T-helper 1 cell treated with Interleukin-12 subunit alpha and Interleukin-12 subunit beta and Interleukin-4 antibody, amounts not matched to agents 30 ng/mL and 1 ng/mL, for 36 hours (primary cell): ENCODE results near the gene MAD2L1. TPM values are rescaled to one million over a fixed set of nuclear protein-coding genes. Genes with fewer than 3 reads are reported as not detected.

Experiments used
- intact Hi-C: fragments of 100-400 bp; cut with micrococcal nuclease; formaldehyde crosslinking; loops from one replicate; pipeline ENCODE4 v1.15.1; 2024
- total RNA-seq: library from RNA; stranded (reverse); gene quantifications from 2 replicates; pipeline ENCODE4 v1.2.3, GENCODE V29; 2022

The MAD2L1 gene
- total RNA-seq, 1 donor from 2014 or later = 42.5 TPM

- intact Hi-C loops = no loop called here
These were observed 7.6 kb downstream of the MAD2L1 start for GRCh38 chr4:120059036-120059435.

DNA sequence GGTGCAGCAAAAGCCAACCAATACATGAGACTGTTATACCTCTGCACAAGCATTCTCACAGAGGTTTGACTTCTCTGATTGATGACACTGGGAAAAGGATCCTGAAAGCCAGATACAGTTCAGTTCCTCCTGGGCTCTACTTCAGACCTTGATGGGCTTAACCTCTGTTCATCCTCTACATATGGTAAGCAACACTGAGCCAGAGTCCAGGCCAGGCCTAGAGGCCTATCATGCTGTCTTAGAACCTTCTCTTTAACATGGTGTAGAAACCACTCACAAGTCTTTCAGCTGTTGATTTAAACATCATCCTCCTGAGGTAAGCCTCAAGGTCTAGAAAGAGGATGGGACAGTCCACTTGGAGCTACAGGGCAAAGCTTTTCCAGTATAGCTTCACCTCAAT is 9.2 kb downstream of the MAD2L1 start:
- intact Hi-C loops = no loop called here

DNA sequence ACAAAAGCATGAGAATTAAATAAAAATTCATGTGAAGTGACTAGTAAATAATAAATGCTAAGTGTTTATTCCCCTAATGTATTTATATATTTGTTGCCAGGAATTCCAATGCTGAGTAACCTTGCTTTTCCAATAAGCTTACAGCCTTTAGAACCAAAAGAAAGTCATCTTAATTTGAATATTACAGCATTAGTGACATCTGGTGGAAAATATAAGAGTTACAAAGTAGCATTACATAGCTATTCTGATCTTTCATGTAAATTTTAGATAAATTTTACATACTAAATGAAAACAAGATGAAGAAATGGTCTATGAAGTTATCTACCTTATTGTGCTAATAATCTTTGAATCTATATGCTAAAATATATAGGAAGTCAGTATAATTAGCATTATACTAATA is 10.4 kb downstream of the MAD2L1 start:
- intact Hi-C loops = no loop called here

DNA sequence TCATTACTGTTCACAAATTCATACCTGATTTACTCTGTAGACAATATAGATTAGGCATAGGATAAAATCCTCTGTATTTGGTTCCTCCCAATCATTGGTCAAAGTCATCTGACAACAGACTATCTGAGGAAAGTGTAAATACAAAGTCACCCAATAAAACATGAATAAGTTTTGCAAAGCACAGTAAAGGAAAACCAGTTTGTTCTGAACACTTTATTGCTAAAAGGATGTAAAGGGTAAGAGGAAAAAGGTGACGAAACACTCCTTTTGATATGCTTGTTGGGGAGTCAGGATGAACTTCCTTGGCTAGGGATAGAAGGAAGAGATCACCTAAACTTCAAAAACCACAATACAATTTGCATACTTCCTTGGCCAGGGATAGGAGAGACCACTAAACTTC is 10.9 kb downstream of the MAD2L1 start:
- intact Hi-C loops = no loop called here

GRCh38 chr4:120055162-120055561 is 11.5 kb downstream of the MAD2L1 start:
- intact Hi-C loops = no loop called here

GRCh38 chr4:120053911-120054310 is 12.7 kb downstream of the MAD2L1 start:
- intact Hi-C loops = loop anchor here (5.0 kb wide), 1 partner anchor 757 kb away; no protein-coding TSS in a partner anchor

- intact Hi-C loops = loop anchor here (5.0 kb wide), 1 partner anchor 756 kb away; no protein-coding TSS in a partner anchor
These were observed 13.8 kb downstream of the MAD2L1 start for GRCh38 chr4:120052856-120053255.

GRCh38 chr4:120051253-120051652 is 15.4 kb downstream of the MAD2L1 start:
- intact Hi-C loops = loop anchor here (2.0 to 5.0 kb wide), 2 partner anchors 754 to 1008 kb away; no protein-coding TSS in a partner anchor

GRCh38 chr4:120049732-120050494 is 16.7 kb downstream of the MAD2L1 start:
- intact Hi-C loops = loop anchor here (1.0 to 5.0 kb wide), 7 partner anchors 16 to 1068 kb away; partner anchors contain the start of gene MAD2L1

DNA sequence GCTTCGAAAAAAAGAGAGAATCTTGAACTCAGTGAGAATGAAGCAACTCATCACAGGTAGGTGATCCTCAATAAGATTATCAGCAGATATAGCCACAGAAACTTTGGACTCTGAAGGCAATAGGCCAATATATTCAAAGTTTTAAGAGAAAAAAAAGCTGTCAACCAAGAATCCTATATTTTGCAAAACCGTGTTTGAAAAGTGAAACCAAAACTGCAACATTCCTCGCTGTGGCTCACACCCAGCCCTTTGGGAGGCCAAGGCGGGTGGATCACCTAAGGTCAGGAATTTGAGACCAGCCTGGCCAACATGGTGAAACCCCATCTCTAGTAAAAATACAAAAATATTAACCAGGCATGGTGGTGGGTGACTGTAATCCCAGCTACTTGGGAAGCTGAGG is 22.8 kb downstream of the MAD2L1 start:
- intact Hi-C loops = no loop called here

DNA sequence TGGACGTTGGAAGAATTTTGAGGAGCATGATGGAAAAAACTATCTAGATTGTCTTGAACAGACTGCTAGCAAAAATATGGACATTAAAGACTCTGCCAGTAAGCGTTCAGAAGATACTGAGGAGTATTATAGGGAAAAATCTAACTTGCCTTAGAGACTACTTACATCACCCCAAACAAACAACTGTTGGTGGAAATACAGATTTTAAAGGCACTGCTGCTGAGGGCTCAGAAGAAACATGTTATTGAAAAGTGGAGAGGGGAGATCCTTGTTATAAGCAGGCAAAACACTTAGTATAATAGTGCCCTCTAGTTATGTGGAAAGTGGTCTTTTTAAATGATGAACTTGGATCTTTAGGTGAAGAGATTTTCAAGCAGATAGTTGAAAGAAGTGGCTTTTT is 29.2 kb downstream of the MAD2L1 start:
- intact Hi-C loops = no loop called here

DNA sequence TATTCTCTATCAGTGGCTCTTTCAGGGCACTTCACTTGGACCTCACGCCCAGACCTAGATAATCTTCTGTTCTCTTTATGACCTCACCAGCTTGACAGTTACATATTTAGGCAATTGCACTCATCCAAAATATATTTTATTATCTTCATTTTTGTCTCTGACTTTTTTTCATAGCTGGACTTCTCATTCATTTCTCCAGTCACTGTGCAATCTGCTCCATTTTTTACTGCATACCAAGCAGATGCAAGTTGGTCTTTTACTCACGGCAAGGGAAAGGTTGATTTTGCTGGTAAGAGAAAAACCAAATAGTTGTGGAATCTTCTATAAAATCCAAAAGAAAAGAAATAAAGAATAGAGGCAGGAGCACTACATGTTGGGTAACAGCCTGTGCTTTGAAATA is 31.7 kb downstream of the MAD2L1 start:
- intact Hi-C loops = no loop called here

DNA sequence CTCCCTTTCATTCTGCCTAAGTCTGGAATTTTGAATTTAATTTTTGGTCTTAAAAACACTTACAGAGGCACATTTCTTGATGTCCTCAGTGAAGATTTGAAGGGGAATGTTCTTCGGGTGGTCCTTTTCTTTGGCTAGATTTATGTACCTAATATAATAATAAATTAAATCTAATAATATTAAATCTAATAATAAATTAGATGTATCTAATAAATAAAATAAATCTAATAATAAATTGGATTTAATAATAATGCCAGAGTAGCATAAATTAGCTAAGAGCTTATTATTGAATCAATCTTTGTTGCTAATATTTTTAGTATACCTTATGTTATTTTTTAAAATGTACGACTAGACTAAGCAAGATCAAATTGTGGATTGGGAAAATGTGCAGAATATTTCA is 39.8 kb downstream of the MAD2L1 start:
- intact Hi-C loops = no loop called here

DNA sequence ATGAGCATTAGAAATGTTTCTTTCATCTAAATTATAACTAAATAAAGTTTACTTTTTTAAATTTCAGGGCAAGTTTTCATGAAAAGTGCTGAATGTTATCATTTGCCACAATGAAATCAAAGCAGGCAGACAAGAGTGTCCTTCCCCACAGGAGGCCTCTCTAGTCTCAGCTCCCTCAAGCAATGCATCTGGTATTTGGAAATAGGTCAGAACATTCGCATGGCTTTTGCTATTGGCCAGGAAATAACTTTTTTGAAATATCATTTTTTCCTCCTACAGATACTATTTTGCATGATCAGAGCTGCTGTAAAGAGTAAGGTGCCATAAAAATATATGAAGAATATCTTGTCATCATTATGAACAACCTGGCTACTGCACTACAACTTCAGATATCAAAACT is 41.1 kb downstream of the MAD2L1 start:
- intact Hi-C loops = no loop called here

DNA sequence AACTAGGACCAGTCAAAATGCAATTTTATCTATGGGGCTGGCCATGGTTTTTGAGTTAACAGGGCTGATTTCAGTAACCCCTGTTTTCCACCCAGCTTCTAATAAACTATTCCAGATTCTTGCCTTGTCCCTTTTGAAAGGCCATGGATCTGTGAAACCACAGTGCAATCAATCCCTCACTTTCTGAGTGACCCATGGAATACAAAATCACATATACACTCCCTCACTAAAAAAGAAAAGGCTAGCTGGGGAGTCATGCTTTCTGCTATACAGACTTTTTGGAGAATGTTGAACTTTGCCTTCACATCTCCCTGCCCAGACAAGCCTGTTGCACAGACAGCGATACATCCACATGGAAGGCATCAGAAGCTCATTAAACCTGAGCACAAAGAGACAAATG is 47.9 kb downstream of the MAD2L1 start:
- intact Hi-C loops = no loop called here

GRCh38 chr4:120017939-120018692 is 48.5 kb downstream of the MAD2L1 start:
- intact Hi-C loops = no loop called here

- intact Hi-C loops = no loop called here
These were observed 54.9 kb downstream of the MAD2L1 start for GRCh38 chr4:120011725-120012124.

DNA sequence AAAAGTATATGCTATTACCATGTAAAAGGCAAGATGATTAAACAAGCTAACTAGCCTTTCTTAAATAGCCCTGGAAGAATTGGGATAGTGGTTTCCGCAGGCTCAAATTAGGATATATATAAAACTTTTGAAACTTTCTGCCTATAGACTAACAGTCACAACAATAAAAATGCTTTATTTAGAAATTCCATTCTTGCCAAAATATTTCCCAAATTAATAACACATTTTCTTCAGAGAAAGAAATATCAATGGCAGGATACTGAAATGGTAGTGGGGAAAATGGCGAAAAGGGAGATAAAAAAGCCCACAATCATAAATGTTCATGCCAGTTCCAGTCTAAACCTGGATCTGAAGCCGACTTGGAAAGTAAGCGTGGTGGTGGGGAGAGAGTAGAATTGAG is 56.0 kb downstream of the MAD2L1 start:
- intact Hi-C loops = no loop called here

DNA sequence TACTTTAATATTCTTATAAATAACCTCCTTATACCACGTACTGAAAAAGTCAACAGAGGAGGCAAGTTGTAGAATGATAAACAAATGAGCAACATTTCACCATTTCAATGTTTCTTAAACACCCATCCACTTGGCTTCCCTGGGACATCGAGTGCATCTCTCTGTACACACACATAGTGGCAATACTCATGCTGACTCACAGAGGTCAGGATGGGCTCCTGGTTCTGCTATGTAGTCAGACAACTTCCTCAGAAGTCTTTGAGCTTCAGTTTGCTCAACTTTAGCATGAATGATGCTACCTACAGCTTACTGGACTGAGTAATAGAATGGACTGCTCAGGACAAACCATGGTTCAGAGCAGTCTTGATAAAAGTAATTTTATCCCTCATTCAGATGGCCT is 56.9 kb downstream of the MAD2L1 start:
- intact Hi-C loops = no loop called here

GRCh38 chr4:120008957-120009356 is 57.7 kb downstream of the MAD2L1 start:
- intact Hi-C loops = no loop called here

DNA sequence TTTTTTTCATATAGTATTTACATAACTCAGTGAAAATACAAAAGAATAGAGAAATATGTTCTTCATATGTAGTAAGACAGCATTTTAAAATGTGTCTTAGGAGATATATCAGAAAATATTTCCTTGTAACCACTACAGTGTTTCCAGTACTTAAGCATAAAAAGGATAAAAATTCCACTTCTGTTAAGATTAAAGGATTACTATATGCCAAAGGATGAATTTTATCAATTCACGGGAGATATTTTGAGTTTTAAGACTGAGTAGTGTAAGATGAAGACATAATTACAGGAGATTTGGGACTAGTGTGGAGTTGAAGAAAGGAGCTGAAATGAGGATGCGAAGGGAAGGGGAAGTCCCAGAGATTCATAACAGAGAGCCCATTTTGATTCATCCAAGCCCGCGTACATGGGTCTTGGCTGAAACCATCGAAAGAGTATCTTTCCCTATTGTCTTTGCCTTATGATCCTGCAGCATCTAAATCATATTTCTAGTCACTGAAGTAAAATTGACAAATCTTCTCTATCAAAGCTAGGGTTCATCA is 58.7 kb downstream of the MAD2L1 start:
- intact Hi-C loops = no loop called here

- intact Hi-C loops = no loop called here
These were observed 59.3 kb downstream of the MAD2L1 start for GRCh38 chr4:120007191-120007871.
